ENCODE measurements around the gene SH3GL1. TPM values are rescaled to one million over a fixed set of nuclear protein-coding genes. Genes with fewer than 3 reads are reported as not detected.
A peak's percentile ranks its signal among the peaks of the same experiment; 100 is the strongest.
"Not testable (repeated sequence)": the region's sequence is repeated elsewhere in the genome, so short reads cannot be mapped to it uniquely, and the experiment has no call there.

Gene SH3GL1
- total RNA-seq, 2 experiments from 2014 or later = 40.3 to 41.1 TPM

DNA sequence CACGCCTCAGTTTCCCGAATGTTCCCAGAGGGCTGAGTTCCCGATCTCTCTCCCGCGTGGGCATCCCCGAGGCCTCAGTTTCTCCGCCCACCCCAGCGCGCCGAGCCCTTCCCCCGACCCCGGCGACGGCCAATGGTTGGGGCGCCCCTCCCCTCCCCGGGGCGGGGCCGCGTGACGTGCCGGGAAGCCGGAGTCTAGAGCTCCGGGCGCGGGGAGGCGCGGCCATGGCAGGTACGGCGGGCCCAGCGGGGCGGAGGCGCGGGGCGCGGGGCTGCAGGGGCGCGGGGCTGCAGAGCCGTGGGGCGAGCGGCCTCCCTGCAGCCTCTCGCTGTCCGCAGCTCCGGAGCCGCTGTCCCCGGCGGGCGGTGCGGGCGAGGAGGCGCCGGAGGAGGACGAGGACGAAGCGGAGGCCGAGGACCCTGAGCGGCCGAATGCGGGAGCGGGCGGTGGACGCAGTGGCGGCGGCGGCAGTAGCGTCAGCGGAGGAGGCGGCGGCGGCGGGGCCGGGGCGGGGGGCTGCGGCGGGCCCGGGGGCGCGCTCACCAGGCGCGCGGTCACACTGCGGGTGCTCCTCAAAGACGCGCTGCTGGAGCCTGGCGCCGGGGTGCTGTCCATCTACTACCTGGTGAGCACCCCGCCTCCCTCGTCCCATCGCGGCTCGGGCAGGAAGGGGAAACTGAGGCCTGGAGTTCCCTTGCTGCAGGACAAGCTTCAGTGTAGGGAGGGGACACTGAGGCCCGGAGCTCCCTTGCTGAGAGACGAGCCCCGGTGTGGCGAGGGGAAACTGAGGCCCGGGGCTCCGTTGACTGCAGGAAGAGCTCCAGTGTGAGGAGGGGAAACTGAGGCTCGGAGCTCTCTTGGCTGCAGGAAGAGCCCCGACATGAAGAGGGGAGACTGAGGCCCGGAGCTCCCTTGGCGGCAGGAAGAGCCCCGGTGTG lies 56.7 kb downstream of the SH3GL1 start, which contains the start of gene MPND:
Gene MPND (plus strand): TSS at position 193 of the 938 bp plus-strand sequence. CDS start 32 bp downstream, at position 225.
- H3K4me3 Mint-ChIP-seq = peak within 1 kb of the TSS; percentile 88
- no peaks in the 10 kb centered on the region for H3K27me3 Mint-ChIP-seq
- peak within 1 kb of the TSS; percentile 94 for H3K27ac Mint-ChIP-seq
- no peaks in the 10 kb centered on the region for H3K9me3 Mint-ChIP-seq
- peak; percentile 97 for DNase-seq
- peaks cover 16% of the 10 kb centered on the region for H3K4me1 Mint-ChIP-seq
- peaks cover 8% of the 10 kb centered on the region for H3K36me3 Mint-ChIP-seq

DNA sequence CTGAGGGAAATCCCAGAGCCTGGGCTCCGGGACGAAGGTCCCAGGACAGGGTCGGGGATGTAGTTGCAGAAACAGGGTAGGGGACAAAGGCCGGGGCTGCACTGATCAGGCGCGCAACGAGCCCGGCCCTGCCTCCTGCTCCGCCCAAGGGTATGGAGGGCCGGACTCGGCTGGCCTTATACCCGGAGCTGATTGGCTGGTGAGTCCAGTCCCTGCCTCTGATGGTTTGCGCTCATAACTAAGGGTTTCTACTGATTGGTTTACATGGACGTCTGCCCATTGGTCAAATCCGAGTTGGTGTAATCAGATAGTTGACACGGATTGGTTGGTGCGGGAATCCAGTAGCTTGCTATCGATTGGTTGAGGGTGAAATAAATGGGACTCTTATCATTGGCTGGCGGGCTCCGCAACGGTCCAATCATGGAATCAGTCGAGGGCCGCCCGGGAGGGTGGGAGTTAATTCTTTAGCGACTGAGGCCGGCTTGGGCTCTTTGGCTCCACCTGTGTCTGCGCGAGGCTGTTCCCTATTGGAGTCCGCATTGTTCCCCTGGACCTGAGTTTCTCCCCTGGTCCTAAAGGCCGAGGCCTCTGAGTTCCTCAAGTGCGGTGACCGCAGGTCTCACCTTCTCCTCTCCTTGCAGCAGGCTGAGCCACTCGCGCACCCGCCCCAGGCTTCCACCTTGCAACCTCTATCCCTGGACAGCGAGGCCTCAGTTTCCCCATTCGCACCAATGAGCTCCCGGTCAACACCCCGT lies 57.6 kb downstream of the SH3GL1 start:
- Mint-ChIP-seq H3K9me3 (no peaks in the 10 kb centered on the region), H3K27me3 (no peaks in the 10 kb centered on the region), H3K4me3 (peak overlapping the region; percentile 88), H3K27ac (peak overlapping the region; percentile 94), H3K36me3 (peaks cover 8% of the 10 kb centered on the region), H3K4me1 (peaks cover 23% of the 10 kb centered on the region)
- DNase-seq = peak; percentile 93

DNA sequence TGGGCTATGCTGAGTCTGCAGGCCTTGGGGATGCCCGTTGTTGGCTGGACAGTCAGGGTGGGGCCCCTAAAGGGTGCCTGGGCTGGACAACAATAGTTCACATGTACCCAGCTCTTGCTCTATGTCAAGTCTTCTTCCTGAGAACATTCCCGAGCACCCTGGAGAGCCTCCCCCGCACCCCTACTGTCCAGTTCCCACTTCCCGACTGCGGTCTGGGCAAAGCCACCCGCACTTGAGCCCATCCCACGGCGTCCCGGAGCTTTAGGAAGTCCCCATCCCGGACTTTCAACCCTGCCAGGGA lies 58.1 kb downstream of the SH3GL1 start:
- Mint-ChIP-seq H3K27me3 (no peaks in the 10 kb centered on the region), H3K36me3 (peaks cover 7% of the 10 kb centered on the region), H3K9me3 (no peaks in the 10 kb centered on the region), H3K4me3 (peak overlapping the region; percentile 88), H3K27ac (peak overlapping the region; percentile 94), H3K4me1 (peaks cover 24% of the 10 kb centered on the region)
- DNase-seq = no peak

DNA sequence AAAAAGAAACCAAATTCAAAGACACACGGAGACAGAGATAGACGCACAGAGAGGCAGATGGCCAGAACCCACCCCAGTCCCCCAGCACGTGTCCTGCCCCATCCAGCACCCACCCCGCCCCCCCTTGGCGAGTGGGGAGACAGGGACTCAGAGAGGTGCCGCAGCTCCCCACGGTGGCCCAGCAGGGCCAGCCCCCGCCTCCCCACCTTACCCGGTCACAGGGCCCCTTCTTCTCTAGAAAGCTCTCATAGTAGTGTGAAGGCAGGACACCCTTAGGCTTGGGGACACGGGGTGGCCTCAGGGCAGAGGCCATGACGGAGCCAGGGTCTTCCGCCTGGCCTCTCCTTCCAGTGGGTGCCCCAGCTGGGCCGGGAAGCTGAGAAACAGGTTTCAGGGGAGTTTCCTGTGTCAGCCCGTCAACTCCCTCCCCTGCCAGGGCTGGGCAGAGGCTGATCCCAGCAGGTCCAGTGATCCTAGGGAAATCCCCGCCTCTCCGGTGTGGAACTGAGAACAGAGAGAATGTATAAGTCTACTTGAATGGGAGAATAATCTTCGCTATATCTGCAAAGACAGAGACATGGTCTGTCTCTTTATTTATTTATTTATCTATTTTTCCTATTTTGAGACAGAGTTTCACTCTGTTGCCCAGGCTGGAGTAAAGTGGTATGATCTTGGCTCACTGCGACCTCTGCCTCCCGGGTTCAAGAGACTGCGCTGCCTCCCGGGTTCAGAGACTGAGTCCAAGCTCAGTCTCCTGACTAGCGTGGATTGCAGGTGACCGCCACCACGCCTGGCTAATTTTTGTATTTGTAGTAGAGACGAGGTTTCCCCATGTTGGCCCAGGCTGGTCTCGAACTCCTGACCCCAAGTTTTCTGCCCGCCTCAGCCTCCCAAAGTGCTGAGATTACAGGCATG lies 61.6 kb downstream of the SH3GL1 start, which contains the start of gene STAP2:
Gene STAP2 (minus strand): TSS at position 387 of the 915 bp plus-strand sequence. CDS start 74 bp downstream, at position 313.
- Mint-ChIP-seq H3K4me3 (peak within 1 kb of the TSS; percentile 83), H3K4me1 (peaks cover 20% of the 10 kb centered on the region), H3K27me3 (no peaks in the 10 kb centered on the region), H3K36me3 (peaks cover 22% of the 10 kb centered on the region), H3K27ac (peak within 1 kb of the TSS; percentile 88), H3K9me3 (peaks cover 8% of the 10 kb centered on the region)
- peak; percentile 29 for DNase-seq

DNA sequence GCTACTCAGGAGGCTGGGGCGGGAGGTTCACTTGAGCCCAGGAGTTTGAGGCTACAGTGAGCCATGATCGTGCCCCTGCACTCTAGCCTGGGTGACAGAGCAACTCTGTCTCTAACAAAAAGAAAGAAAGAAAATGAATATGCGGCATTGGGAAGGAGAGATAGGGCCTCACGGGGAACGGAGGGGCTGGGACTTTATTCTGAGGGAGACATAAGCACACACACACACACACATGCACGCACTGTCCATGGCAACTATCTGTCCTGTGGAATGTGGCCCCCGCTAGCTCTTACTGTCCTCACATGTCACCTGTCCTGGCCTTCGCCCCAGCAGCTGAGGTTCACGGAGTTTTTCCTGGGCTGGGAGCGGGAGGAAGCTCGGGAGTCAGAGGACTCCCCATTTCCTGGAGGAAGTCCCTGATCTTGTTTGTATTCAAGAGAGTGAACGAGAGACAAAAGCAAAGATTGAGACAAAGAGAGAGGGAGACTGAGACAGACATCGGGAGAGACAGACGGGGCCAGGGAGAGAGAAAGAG lies 62.4 kb downstream of the SH3GL1 start:
- H3K9me3 Mint-ChIP-seq = peaks cover 8% of the 10 kb centered on the region
- DNase-seq = no peak
- peaks cover 17% of the 10 kb centered on the region for H3K4me1 Mint-ChIP-seq
- no peaks in the 10 kb centered on the region for H3K27me3 Mint-ChIP-seq
- peaks cover 22% of the 10 kb centered on the region for H3K36me3 Mint-ChIP-seq
- peak overlapping the region; percentile 88 for H3K27ac Mint-ChIP-seq
- peak overlapping the region; percentile 83 for H3K4me3 Mint-ChIP-seq

DNA sequence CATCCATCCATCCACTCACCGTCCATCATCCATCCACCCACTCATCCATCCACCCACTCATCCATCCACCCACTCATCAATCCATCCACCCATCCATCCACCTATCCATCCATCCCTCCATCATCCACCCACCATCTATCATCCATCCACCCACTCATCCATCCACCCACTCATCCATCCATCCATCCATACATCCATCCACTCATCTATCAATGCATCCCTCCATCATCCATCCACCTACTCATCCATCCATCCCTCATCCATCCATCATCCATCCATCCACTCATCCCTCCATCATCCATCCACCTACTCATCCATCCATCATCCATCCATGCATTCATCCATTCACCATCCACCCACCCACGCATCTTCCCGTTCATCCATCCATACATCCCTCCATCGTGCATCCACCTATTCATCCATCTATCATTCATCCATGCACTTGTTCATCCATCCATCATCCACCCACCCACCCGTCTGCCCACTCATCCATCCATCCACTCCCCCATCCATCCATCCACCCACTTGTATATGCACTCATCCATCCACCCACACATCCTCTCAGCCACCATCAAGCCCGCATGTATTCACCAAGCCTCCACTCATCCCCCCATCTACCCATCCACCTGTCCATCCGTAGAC lies 65.3 kb downstream of the SH3GL1 start:
- Mint-ChIP-seq H3K27me3 (no peaks in the 10 kb centered on the region), H3K4me1 (peaks cover 13% of the 10 kb centered on the region), H3K4me3 (no peak overlapping the region), H3K36me3 (peaks cover 24% of the 10 kb centered on the region), H3K27ac (no peak overlapping the region), H3K9me3 (peaks cover 8% of the 10 kb centered on the region)
- no peak for DNase-seq

DNA sequence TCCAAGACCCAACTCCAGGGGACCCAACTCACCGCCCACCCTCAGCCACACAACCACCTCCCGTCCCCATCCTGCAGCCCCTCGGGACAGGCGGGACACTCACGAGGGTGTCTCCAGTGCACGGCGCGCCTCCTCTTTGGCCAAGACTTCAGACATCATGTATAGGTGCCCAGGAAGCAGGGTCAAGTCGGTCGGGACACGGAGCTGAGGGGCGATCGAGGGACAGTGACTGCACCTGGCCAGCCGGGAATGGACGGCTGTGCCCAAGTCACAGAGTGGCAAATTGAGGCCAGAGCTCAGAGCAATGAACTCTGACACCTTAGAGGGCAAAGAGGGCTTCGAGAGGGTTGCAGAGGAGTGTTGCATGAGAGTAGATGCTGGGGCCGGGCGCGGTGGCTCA lies 70.5 kb downstream of the SH3GL1 start:
- Mint-ChIP-seq H3K36me3 (peaks cover 24% of the 10 kb centered on the region), H3K27ac (no peak overlapping the region), H3K4me1 (peaks cover 22% of the 10 kb centered on the region), H3K27me3 (no peaks in the 10 kb centered on the region), H3K9me3 (peaks cover 4% of the 10 kb centered on the region), H3K4me3 (peak overlapping the region; percentile 55)
- DNase-seq = no peak

DNA sequence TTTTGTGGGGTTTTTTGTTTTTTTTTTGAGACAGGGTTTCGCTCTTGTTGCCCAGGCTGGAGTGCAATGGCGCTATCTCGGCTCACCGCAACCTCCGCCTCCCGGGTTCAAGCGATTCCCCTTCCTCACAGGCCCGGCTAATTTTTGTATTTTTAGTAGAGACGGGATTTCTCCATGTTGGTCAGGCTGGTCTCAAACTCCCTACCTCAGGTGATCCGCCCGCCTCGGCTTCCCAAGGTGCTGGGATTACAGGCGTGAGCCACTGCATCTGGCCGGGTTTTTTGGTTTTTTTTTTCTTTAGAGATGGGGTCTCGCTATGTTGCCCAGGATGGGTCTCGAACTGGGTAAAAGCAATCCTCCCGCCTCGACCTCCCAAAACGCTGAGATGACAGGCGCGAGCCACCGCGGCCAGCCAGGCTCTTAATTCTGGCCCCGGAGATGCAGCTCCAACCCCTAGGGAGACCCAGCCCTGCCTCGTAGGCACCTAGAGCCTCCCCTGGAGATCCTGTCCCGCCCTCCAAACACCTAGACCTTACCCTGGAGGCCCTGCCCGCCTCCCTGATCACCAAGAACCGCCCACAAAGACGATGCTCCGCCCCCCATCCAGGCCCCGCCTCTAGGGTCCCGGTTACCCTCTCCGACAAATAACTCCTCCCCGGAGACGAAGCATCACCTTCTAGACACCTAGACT lies 71.2 kb downstream of the SH3GL1 start:
- DNase-seq = peak; percentile 66
- not testable (repeated sequence) for H3K27me3 Mint-ChIP-seq, H3K9me3 Mint-ChIP-seq
- Mint-ChIP-seq H3K4me1 (peaks cover 22% of the 10 kb centered on the region), H3K27ac (peak overlapping the region; percentile 91), H3K4me3 (peak overlapping the region; percentile 88), H3K36me3 (peaks cover 17% of the 10 kb centered on the region)

DNA sequence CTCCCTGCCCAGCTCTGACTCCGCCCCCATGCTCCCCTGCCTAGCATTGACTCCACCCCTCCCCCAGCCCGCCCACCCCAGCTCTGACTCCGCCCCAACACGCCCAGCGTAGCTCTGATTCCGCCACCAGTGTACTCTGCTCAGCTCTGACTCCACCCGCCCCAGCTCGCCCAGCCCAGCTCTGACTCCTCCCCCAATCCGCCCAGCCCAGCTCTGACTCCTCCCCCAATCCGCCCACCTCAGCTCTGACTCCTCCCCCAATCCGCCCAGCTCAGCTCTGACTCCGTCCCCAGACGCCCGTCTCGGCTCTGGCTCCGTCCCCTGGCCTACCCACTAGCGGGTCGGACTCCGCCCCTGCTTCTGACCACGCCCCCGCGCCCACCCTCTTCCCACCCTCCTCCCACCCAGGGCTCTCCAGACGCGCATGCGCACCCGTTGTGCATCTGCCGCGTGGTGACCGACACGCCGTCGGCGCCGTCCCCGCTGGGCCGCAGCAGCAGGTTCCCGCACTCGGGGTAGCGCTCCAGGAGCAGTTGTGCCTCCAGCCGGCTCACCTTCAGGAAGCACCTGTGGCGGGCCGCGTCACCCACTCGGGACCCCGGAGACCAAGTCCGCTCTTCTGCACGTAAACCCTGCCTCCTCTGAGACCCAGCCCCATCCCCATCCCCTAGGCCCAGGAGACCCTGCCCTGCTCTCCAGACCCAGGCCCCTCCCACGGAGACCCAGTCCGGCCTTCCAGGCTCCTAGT lies 71.9 kb downstream of the SH3GL1 start:
- Mint-ChIP-seq H3K4me1 (peaks cover 22% of the 10 kb centered on the region), H3K4me3 (peak overlapping the region; percentile 88), H3K27ac (peak overlapping the region; percentile 91), H3K36me3 (peaks cover 14% of the 10 kb centered on the region), H3K27me3 (no peaks in the 10 kb centered on the region), H3K9me3 (peaks cover 1% of the 10 kb centered on the region)
- DNase-seq = peak; percentile 95

DNA sequence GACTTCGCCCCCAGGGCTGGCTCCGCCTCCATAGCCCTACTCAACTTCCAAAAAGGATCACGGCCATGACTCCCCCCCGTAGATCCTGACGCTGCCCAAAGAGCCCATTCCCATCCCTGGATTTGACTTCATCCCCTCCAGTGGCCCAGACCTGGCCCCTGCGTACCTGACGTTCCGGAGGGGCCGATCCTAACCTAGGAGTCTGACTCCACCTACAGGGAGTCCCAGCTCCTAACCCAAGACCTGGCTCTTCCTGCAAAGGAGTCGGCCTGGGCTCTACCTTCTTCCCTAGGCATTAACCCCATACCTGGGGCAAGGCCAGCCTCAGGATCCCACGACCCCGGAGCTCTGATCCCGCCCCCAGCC lies 72.5 kb downstream of the SH3GL1 start:
- Mint-ChIP-seq H3K9me3 (peaks cover 1% of the 10 kb centered on the region), H3K36me3 (peaks cover 14% of the 10 kb centered on the region), H3K27ac (peak overlapping the region; percentile 58), H3K4me3 (peak overlapping the region; percentile 88), H3K4me1 (peaks cover 22% of the 10 kb centered on the region), H3K27me3 (no peaks in the 10 kb centered on the region)
- no peak for DNase-seq

DNA sequence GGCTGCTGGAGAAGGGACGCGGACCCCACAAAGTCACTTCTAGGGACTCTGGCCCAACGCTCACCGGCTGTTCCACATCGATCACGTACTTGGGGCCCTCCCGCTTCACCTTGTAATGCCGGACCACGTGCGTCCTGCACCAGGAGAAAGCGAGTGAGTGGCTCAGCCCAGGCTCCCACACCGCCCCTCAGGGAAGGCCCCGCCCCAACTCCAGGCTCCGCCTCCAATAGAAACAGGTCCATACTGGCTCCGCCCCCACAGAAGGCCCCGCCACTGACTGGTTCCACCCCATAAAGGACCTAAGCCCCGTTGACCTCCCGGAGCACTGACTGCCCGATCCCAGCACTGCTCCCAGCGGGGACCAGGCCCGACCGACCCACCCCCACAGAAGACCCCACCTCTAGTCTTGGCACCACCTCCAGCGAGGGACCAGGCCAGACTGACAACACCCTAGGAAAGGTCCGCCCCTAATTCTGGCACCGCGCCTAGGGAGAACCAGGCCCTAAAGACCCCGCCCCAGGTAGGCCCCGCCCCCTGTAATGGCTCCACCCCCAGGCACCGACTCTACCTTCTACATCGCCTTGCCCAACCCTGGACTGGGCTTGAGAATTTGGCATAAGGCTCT lies 73.0 kb downstream of the SH3GL1 start:
- H3K4me1 Mint-ChIP-seq = peaks cover 22% of the 10 kb centered on the region

DNA sequence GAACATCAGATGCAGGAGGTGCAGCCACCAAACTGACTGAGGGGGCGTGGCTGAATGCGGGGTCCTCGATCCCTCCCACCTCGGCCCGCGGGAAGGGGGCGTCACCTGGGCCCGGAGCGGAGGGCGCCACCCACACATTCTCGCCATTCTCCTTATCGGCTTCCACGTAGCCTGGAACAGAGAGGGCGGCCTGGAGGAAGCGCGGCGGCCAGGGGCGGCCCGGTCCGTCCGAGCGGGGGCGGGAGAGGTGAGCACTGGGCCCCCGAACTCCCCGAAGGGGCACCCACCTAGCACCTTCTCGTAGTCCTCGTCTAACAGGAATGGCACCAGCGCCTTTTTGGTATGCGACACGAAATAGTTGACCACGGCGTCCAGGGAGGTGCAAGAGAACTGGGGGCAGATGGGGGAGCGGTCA lies 73.5 kb downstream of the SH3GL1 start:
- Mint-ChIP-seq H3K4me1 (peaks cover 22% of the 10 kb centered on the region), H3K27me3 (no peaks in the 10 kb centered on the region), H3K4me3 (peak overlapping the region; percentile 88), H3K9me3 (peaks cover 1% of the 10 kb centered on the region), H3K27ac (no peak overlapping the region), H3K36me3 (peaks cover 14% of the 10 kb centered on the region)
- peak; percentile 42 for DNase-seq

More for the DNA sequence above, 73.0 kb downstream of the SH3GL1 start:
- H3K27ac Mint-ChIP-seq = peak overlapping the region; percentile 61
- DNase-seq = peak; percentile 82
- H3K4me3 Mint-ChIP-seq = peak overlapping the region; percentile 88
- H3K36me3 Mint-ChIP-seq = peaks cover 14% of the 10 kb centered on the region
- no peaks in the 10 kb centered on the region for H3K27me3 Mint-ChIP-seq
- peaks cover 1% of the 10 kb centered on the region for H3K9me3 Mint-ChIP-seq

Data from activated naive CD8-positive, alpha-beta T cell treated with anti-CD3 and anti-CD28 coated beads for 36 hours (primary cell).